ENCODE results near the gene RELL1.

Gene RELL1

GRCh38 chr4:37594099-37594498 is 92.1 kb downstream of the RELL1 start:
- DNase-seq = no peak

- no peak for DNase-seq
Measured at GRCh38 chr4:37591349-37591748, 94.8 kb downstream of the RELL1 start.

- DNase-seq = no peak
Measured at GRCh38 chr4:37590016-37590415, 96.2 kb downstream of the RELL1 start.

- no peak for DNase-seq
Measured at GRCh38 chr4:37588150-37588549, 98.0 kb downstream of the RELL1 start.

GRCh38 chr4:37586194-37586593 is 100.0 kb downstream of the RELL1 start:
- DNase-seq = no peak

- DNase-seq = no peak
Measured at GRCh38 chr4:37584493-37585060, 101.6 kb downstream of the RELL1 start.

GRCh38 chr4:37584071-37584470 is 102.1 kb downstream of the RELL1 start:
- DNase-seq = no peak

GRCh38 chr4:37573566-37573965 is 112.6 kb downstream of the RELL1 start:
- no peak for DNase-seq

- DNase-seq = no peak
Measured at GRCh38 chr4:37568489-37568888, 117.7 kb downstream of the RELL1 start.

GRCh38 chr4:37567836-37568235 is 118.3 kb downstream of the RELL1 start:
- no peak for DNase-seq

GRCh38 chr4:37562592-37562991 is 123.6 kb downstream of the RELL1 start:
- DNase-seq = no peak

- no peak for DNase-seq
Measured at GRCh38 chr4:37561803-37562207, 124.4 kb downstream of the RELL1 start.

- DNase-seq = no peak
Measured at GRCh38 chr4:37561196-37561802, 124.9 kb downstream of the RELL1 start.
